GM18907 (cell line): ENCODE data around the gene PARD6A.
"Not testable (repeated sequence)": the region's sequence is repeated elsewhere in the genome, so short reads cannot be mapped to it uniquely, and the experiment has no call there.

ENCODE experiments used
- ATAC-seq: cut with Tn5 transposase; IDR thresholded peaks from one replicate; pipeline ENCODE4 v1.9.1; 2021; ENCODE audit warnings: mild to moderate bottlenecking, moderate library complexity; ENCODE audit not compliant: unreplicated experiment

PARD6A gene

DNA sequence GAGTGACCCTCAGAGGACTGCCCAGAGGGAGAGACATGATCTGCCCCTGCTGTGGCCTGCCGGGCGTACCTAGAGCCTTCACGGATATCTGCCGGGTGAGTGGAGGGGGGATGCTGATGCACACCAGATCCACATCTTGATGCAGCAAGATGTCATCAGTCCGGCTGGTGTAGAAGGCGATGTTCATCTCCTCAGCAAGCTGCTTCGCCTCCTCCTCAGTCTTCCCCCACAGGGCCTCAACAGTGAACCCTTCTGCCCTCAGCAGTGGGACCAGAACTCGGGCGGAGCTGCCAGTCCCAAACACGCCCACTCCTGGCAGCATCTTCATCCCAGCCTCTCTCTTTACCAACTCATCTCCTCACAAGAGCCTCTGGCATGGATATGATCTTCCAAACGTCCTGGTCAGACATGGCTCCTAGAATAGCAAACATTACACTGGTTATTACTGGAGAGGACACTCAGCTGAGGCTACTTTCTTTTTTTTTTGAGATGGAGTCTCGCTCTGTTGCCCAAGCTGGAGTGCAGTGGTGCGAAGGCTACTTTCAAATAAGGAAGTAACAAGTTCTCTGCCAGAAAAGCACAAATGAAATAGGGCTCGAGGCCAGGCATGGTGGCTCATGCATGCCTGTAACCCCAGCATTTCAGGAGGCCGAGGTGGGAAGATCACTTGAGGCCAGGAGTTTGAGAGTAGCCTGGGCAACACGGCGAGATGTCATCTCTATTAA, 24.8 kb downstream of the PARD6A start:
- ATAC-seq: no peak

DNA sequence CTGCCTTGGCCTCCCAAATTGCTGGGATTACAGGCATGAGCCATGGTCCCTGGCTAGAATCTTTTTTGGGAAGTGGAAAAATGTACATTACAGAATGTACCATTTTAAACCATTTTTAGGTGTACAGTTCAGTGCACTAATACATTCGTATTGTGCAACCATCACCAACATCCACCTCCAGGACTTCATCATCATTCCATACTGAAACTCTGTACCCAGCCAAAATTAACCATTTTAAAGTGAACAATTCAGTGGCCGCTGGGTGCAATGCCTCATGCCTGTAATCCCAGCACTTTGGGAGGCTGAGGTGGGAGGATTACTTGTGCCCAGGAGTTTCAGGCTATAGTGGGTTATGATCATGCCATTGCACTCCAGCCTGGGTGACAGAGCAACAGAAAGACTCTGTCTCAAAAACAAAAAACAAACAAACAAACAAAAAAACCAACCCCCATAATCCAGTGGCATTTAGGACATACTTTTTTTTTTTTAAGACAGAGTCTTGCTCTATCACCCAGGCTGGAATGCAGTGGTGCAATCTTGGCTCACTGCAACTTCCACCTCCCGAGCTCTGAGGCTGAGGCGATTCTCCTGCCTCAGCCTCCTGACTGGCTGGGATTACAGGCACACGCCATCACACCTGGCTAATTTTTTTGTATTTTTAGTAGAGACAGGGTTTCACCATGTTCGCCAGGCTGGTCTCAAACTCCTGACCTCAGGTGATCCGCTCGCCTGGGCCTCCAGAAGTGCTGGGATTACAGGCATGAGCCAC, 32.9 kb downstream of the PARD6A start:
- ATAC-seq: not testable (repeated sequence)

DNA sequence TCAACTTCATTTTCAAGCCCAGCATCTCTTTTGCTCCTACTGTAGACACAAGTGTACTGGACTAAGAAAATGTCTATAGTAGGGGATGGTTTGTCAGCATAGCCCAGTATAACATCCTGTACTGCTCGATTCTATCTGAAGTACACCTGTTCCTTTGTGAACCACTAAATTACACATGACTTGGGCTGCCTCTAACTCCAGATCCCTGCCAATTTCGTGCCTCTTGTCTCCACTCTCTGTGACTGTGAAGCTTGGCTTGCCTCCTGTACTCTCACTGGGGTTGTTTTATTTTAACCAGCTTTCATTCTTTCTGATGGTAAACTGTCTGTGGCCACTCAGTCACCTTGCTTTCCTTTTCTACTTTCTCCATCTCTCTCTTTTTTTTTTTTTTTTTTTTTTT, 33.9 kb downstream of the PARD6A start:
- no peak for ATAC-seq

DNA sequence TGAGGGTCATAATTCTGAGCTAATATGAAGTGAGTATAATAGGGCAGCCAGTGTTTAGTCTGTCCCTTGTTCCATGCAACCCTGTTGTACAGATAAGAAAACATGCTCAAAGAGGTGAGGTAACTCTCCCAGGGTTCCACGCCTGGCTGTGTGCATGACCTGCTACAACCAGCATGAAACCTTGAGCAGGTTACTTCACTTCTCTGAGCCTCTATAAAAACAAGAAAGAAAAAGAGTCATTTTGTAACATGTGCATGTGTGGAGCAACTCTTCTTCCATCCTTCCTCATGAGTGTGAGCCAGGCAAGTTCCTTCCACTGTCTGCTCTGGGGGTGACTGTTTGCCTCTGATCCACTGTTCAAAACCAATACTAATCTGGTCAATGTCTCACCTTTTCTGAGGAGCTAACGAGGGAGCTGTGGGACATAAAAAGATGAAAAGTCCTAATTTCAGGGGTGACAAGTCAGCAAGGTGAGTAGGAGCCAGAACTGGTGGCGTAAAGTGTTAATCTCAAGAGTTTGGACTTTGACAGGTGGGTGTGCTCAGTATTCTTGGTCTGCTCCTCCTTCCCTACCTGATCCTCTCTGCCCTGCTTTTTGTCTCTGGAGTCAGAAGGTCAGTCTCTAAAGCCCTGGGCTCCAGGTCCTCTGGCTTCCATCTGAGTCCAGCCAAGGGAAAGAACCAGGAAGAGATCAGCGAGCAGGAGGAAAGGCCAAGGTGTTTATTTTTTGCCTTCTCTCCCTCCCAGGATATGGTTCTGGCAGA, 36.8 kb downstream of the PARD6A start:
- ATAC-seq: no peak

DNA sequence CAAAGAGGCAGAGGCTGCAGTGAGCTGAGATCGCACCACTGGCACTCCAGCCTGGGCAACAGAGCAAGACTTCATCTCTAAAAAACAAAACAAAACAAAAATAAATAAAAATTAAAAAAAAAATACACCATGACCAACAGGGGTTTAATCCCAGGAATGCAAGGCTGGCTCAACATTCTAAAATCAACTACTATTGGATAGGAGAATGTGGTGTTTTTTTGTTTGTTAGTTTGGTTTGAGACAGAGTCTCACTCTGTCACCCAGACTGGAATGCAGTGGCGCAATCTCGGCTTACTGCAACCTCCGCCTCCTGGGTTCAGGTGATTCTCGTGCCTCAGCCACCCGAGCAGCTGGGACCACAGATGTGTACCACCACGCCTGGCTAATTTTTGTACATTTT, 38.5 kb downstream of the PARD6A start:
- ATAC-seq: no peak

DNA sequence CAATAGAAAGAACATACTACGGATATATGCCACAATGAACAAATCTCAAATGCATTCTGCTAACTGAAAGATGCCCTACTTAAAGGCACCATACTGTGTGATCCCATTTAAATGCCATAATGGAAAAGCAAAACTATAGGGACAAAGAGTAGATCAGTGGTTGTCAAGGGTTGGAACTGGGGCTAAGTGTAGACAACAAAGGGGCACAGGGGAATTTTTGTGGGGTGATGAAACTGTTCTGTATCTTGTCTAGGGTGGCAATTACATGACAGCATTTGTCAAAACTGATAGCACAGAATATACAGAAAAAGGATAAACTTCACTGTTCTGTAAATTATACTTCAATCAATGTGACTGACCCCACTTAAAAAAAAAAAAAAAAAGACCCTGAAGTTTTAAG, 40.7 kb downstream of the PARD6A start:
- ATAC-seq: no peak

DNA sequence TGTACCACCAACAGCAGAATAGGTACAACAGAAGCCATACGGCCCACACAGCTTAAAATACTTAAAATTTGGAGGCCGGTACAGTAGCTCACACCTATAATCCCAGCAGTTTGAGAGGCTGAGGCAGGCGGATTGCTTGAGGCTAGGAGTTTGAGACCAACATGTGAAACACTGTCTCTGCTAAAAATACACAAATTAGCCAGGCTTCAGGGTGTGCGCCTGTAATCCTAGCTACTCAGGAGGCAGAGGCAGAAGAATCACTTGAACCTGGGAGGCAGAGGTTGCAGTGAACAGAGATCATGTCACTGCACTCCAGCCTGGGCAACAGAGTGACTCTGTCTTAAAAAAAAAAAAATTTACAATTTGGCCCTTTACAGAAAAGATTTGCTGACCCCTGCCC, 41.4 kb downstream of the PARD6A start:
- no peak for ATAC-seq

DNA sequence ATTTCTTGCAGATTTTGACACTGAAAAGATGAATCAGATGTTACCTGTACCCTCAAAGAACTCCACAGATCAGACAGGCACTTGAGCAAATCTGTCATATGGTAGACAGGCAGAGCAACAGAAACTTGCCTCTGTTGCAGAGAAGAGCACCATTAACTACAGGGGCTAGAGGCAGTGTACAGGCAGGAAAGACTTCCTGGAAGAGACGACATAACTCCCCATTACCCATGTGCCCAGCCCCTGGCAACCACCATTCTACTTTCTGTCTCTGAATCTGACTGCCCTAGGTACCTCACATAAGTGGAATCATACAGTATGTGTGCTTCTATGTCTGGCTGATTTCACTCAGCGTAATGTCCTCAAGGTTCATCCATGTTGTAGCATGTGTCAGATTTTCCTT, 42.9 kb downstream of the PARD6A start:
- ATAC-seq: no peak

DNA sequence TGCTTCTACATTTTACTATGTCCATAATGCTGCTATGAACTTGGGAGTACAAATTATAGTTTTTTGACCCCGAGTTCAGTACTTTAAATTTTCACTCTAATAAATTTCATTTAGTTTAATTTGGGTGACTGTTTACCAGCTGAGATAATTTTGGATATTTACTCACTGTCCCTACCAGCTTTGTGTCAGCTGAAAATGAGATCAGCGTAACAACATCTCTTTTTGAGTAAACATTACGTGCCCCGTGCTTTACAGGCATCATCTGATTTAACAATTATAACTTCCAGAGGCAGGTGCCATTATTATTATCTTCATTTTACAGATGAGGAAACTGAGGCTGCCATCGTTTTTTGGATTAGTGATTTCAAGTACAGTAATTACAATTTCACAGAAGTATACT, 43.4 kb downstream of the PARD6A start:
- no peak for ATAC-seq

DNA sequence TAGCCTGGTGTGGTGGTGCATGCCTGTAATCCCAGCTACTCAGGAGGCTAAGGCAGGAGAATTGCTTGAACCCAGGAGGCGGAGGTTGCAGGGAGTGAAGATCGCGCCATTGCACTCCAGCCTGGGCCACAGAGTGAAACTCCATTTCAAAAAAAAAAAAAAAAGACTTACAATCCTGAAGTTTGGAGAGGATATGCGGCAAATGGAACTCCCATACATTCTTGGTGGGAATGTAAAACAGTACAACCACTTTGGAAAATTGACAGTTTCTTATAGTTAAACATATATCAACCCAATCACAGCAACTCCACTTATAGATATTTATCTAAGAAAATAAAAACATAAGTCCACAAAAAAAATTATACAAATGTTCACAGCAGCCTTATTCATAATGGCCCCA, 46.5 kb downstream of the PARD6A start:
- no peak for ATAC-seq

DNA sequence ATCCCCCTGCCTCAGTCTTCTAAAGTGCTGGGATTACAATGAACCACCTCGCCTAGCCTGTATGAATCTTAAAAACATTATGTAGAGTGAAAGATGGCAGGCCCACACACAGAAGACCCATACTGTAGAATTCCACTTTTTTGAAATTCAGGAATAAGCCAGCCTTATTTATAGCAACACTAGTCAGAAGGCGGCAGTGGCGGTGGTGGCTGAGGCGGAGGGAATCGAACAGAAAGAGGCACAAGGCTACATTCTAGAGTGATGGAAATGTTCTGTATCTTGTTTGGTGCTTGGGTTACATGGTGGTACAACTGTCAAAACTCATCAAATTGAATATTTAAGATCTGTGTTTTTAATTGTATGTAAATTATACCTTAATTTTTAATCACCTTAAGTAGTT, 47.0 kb downstream of the PARD6A start:
- no peak for ATAC-seq

DNA sequence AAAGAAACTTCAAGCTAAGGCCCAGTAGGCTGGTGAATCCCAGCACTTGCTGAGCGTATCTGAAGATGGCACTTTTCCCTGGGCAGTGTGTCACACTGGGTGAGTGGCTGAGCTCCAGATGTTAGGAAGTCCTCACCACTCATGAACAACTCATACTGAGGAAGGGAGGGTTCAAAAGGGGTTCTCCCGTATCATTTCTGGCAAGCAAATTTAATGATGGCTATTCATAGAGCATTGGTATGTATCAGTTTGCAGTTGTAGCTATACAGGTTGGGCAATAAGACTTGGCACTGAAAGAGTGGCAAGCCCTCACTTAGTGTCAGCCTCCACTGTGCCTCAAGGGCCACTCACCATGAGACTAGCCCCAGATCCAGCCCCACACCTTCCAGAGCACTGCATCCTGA, 47.6 kb downstream of the PARD6A start:
- no peak for ATAC-seq

DNA sequence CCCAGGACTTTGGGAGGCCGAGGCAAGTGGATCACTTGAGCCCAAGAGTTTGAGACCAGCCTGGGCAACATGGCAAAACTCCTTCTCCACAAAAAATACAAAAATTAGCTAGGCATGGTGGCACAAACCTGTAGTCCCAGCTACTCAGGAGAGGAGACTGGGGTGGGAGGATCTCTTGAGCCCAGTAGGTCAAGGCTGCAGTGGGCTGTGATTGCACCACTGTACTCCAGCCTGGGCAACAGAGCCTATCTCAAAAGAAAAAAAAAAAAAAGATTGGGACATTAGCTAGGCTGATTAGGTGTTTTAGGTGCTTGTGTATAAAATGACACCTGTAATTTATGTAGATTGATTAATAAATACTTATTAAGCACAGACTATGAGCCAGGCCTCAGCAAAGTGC, 48.3 kb downstream of the PARD6A start:
- ATAC-seq: no peak

DNA sequence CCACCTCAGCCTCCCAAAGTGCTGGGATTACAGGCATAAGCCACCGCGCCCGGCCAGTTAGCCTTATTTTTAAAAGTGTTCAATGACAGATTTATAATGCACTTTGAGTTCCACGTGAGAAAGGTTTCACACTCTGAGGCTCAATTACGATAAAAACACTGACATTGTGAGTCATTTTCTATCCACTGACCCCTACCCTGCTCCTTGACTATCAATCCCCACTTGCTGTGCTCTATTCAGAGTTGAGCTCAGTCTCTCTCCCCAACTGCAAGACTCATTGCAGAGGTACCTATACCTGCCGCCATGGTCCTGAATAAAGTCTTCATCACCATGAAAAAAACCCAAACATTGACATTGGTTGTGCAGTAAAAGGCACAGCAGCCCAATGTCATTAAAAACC, 49.8 kb downstream of the PARD6A start:
- ATAC-seq: no peak
